ENCODE data around the gene CDH18.

Gene CDH18

DNA sequence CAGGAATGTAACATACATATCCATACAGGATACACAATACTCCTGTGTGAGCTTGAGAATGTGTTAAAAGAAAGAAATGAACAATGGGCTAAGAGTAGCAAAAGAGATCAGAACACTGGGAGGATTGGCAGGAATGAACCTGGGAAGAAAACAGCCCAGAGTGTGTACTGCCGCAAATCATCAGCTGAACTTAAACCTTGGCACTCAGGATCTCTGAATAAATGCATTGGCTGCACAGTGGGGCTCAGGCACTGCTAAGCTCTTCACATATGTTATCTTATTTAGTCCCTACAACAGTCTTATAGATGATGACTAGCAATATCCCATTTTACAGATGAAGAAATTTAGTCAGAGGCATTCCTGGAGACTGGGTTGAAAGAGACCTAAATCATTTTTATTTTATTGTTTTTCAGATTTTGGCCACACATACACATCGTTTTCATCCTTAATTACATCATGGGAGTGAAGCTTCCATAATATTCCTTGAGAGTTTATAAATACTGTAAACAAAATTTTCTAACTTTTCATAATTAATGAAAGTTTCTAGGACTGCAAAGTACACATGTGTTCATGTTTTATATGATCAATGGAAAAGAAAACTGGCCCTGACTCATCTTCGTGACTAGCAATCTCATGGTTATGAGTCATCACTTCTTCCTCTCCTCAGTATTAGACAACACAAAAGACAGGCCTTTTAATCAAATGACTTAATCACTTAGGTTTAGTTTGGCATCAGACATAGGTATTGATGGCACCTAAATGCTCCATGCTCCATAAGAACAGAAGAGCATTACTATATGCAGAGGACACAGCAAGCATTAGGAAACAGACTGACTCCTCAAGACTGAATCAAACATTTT is 59.2 kb downstream of the CDH18 start:
- DNase-seq (ENCODE audit: low spot score), result peak; percentile 87

DNA sequence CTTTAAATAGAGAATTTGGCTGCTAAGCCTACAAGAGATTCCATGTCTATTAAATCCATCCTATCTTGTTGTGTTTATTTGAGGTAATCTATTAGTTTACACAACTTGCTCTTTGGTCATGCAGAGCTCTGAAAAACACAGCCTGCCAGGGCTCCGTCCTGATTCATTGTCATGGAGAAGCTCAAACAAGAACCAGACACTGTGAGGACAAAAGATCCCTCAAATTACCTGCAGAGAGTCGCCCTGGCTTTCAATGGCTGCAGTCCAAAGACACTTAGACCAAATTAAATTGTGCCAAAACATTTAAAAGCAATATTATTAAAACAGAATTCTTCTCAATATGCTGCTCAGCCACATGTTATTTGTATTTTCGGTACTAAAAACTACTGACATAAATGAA is 60.1 kb downstream of the CDH18 start:
- no peak for DNase-seq (ENCODE audit: low spot score)

DNA sequence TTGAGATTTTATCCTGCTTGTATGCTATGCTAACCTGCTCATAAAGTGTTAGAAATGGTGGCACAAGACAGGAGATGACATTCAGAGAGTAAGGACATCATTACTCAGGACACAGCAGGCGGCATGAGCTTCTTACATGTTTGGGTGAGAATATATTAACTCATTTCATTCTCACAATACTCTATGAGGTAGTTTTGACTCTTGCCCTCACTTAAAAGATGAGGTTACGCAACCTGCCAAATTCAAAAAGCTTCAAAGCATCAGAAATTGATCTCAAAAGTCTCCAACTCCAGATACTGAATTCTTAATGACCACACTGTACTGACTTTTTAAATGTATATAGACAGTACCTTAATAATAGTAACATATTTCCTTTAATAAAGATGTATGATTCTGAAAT is 60.8 kb downstream of the CDH18 start:
- DNase-seq (ENCODE audit: low spot score), result no peak

DNA sequence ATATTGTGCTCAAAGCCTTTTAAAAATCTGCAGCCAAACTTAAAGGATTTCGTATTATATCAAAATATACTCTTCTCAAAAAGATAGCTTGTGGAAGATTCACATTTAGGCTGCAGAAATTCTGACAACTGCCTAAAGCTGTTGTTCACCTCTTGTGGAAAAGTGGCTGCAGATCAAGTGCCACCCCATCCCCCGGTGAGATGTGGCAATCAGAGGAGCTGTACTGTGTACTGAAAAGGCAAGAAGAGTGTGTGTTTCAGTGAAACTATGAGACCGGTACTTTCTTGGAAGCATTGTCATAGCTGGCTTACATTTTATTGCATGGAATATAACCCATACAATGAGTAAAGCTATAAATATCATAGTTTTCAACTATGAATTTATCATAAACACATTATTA is 64.3 kb downstream of the CDH18 start:
- no peak for DNase-seq (ENCODE audit: low spot score)

DNA sequence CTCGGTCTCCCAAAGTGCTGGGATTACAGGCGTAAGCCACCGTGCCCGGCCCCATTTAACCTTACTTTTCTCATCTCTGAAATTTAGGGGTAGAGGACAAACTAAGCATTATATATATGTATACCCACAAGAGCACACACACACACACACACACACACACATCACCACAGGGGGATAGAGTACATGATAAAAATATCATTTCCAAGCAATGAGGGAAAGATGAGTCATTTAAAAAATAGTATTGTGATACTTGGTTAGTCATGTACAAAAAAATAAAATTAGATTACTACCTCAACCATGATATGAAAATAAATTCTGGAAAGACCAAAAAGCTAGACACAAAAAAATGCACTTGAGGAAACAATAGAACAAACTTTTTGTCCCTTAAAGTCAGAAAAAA is 67.2 kb downstream of the CDH18 start:
- DNase-seq (ENCODE audit: low spot score), result peak; percentile 27

DNA sequence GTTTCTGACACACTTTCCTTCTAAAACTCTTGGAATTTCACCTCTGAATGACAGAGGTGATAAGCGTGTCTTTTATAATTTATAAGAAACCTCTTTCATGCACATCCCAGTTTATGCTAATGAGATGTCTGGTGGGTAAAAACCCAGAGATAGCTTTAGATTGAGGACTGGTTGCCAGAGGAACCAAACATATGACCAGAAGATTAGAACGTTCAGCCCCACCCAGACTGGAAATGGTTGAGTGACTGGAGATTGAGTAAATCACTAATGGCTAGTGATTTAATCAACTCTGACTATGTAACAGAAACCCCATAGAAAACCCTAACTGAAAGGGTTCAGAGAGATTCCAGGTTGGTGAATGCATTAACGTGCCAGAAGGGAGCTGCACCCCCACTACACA is 69.2 kb downstream of the CDH18 start:
- DNase-seq (ENCODE audit: low spot score), result no peak

DNA sequence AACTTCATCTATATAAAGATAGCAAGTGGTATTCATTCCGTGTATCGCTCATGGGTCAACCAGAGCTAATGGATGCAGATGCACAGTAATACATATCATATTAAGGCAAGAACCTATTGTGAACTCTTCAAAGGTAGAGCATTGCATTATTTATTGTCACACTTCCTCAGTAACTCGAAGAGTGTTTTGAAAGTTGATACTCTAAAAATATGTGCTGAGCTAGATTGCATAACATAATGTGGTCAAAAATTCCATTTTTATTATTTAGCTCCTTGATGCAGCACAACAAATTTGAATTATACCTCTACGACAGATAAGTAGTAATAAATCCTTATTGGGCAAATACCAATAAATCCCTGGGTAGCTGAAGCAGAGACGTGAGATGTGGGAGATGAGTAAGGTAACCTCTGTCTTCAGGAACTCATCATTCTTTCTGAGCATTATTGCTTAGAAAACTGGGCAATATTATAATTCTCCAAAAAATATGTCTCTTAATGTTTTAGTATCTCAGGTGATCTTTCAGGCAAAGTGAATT is 70.3 kb downstream of the CDH18 start:
- DNase-seq (ENCODE audit: low spot score), result no peak

DNA sequence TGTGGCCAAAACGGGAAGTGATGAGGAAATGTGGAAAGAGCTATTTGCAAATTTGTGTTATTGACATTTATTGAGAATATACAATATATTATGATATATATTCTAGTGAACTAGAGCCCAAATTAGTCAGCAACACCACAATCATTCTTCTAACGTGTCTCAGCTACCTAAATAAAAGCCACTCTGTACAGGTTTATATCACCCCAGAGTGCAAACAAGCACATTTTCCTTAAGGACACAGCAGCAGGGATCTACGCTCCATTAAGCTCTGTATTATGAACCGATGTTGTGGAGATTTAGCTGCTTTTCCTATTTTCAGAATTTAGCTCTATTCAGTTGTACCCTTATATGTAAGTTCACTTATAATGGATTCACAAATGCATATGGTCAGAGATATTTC is 77.9 kb downstream of the CDH18 start:
- no peak for DNase-seq (ENCODE audit: low spot score)

DNA sequence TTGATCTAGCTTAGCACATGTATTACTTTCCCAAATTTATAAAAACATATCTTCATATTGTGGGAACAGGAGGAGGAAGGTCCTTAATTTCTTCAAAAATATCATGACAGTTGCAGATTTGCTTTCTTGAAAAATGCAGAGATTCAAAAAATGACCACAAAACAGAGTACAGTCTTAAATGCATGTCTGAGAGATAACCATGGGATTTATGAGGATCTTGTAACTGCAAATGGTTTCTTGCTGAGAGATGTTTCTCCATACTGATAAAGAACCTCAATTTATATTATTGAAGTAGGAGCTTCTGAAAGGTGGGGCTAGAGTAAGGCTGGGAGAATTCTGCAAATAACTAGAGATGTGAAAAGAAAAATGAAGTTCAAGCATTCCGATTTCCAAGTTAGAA is 83.2 kb downstream of the CDH18 start:
- no peak for DNase-seq (ENCODE audit: low spot score)

DNA sequence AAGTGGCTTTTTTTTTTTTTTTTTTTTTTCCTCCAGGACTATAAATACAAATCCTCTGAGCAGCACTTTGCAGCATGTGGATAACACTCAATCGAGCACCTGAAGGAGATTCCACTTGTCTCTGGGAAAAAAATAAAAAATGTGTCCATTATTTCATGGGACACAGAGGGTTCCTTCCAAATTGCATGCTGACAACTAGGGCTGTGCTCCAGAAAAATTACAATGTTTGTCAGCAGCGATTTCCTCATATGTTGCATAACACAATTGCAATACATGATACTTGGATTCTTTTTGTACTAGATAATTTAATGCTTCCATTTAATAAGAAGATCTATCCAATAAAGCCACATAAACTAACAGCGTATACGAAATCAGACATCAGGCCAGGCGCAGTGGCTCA is 84.4 kb downstream of the CDH18 start:
- no peak for DNase-seq (ENCODE audit: low spot score)

DNA sequence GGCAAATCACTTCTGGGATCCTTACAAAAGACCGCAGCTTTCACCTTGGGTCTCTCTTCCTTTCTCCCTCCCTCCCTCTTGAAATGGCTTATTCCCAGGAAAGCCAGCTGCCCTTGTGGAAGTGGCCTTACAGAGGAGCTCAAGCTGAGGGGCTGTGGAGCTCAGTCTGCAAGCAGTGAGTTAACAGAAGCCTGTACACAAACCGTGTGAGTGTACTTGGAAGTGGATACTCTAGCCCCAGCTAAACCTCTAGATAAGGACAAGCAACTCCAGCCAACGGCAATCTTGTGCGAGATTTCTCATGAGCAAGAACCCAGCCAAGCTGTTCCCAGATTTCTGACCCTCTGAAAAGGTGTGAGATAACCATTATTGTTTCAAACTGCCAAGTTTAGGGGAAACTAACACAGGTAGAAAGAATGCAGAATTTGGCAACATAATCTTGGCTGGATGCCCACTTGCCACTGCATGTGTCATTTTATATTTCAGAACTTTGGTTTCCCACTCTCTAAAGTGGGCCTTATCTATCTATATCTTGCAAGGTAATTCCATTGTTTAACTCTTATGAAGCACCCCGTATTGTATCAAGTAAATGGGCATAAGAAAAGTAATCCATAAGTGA is 85.6 kb downstream of the CDH18 start:
- DNase-seq (ENCODE audit: low spot score), result no peak

DNA sequence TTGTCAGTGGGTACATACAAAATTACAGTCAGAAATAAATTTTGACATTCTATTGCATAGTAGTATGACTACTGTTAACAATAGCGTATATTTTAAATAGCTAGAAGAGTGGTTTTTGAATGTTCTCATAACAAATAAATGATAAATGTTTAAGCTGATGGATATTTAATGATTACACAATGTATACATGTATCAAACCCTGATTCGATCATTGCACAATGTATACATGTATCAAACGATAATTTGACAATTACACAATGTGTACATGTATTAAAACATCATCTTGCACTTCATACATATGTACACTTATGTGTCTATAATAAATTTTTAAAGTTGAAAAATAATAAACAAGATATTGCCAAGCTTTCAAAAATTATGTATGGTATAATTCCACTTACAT is 87.7 kb downstream of the CDH18 start:
- DNase-seq (ENCODE audit: low spot score), result no peak

DNA sequence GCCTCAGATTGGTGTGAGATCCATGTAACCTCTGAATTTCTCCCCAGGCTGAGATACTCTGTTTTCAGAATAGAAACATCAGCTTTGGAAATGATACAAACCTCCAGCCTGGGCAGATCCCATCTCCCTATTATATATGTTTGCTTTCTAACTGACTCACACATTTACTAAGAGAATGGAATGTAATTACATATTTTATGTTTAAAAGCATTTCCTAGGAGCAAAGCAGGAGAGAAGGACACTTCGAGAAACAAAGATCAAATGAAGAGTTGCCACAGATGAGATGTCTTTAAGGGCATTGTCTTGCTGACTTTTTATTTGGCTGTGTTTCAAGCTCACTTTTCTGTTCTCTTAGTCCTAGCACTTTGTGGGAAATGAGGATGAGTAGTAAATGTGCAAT is 96.3 kb downstream of the CDH18 start:
- no peak for DNase-seq (ENCODE audit: low spot score)

DNA sequence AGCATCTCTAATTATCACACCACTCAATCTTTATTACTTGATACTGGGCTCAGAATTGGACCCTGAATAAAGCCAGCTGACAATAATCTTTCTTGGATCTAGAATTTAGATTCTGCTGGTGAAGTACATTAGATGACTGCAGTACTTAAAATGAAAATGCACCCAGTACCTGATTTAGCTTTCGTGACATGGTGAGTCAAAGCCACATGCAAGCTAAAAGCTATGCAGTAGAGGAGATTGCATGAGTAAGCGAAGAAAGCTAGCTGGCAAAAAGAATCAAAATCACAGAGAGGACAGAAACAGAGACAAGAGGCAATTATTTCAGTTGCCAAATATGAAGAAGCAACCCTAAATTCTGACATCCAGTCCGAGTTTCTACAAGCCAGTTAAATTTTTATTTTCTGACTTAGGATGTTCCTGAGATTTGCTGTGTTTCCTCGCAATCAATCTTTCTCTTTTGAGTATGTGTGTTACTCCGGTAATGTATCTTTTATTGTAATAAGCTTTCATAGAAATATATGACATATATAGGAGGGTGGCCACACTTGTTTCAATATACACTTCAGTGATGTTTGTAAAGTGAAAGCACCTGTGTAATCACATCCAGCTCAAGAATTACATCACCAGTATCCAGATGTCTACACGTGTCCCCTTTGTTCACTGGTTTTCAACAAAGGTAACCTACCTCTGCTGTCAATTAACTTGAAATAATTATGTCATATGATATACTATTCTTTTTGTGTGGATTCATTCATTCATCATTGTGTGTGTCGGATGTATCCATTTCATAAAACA is 101.7 kb downstream of the CDH18 start:
- no peak for DNase-seq (ENCODE audit: low spot score)

DNA sequence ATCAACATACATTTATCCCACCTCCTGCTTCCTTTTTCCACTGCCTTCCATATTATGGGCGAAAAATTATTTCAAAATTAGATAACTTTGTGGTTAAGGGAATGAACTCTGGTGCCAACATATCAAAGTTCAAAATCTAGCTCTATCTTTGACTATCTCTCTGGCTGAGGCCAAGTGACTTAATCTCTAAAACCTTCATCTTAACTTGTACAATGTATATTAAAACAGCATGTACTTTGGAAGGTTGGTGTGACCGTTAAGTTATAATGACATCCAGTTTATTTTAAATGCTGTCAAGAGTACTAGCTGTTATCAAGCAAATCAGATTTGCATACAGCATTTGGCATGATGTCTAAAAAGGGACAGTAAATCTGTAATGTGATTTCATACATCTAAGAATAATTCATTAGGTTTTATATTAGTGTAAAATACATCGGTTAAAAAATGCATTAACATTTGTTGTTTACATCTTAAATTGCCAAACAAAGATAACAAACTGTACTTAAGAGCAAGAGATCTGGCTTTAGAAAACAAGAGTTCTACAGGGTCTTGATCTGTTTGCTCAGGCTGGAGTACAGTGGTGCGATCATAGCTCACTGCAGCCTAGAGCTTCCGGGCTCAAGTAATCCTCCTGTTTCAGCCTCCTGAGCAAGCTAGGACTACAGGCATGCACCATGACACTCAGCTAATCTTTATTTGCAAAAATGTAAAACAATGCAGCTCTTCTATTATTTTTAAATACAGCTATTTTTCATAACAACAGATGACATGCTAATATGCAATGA is 102.8 kb downstream of the CDH18 start:
- DNase-seq (ENCODE audit: low spot score), result no peak

DNA sequence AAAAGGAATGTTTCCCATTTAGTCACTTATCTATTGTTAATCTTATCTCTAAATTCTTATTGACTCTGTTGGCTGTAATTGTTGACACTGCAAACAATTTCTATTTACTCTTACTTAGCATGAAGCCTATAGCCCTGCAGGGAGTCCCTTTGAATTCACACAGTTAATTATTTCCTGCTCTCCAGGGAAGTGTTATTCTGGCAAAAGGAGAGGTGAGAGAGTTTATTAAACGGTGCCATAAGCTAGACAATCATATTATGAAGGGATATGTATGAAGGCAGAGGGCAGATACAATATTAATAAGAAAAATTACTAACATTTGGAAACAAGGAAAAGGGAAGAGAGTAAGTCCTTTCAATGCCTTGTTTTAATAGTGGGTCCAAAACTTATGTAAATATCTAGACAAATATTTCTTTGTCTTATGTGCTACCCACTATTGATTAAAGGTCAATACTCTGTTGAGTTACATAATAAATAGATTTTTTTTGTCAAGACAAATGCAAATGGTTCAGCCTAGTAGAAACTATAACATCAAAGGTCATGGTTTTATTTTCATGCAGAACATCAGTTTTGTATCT is 107.1 kb downstream of the CDH18 start:
- DNase-seq (ENCODE audit: low spot score), result no peak

DNA sequence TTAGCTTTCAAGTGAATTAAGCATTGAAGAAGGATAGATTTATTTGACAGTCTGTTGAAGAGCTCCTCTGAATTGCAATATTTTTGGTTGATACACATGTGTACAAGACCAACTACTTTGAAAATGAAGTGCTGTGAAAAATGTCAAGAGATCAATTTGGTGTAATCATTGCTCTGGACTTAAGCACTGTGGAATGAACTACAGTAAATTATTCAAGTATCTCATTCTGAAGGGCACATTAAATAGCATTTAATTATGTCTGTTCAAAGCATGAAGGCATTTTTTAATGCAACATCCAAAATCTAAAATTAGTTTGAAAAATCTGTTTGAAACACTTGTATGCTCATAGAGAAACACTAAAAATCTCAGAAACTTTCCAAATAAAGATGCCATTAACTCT is 107.5 kb downstream of the CDH18 start:
- no peak for DNase-seq (ENCODE audit: low spot score)

DNA sequence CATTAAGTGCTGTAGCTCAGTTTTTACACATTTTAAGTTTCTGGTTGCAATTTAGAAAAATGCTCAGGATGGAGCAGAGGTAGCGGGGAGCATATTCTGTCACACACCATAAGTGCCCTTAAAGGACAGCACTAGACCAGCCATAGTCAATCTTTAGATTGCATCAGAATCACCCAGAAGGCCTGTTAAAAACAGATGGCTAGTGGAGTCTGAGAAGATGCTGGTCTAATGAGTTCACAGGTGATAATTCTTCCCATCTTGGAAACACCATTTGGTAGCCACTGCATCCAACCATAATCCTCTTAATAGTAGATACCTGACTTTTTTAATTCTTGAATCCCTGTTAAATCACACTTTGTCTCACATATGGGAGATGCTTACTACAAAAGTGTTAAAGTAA is 113.2 kb downstream of the CDH18 start:
- DNase-seq (ENCODE audit: low spot score), result no peak

DNA sequence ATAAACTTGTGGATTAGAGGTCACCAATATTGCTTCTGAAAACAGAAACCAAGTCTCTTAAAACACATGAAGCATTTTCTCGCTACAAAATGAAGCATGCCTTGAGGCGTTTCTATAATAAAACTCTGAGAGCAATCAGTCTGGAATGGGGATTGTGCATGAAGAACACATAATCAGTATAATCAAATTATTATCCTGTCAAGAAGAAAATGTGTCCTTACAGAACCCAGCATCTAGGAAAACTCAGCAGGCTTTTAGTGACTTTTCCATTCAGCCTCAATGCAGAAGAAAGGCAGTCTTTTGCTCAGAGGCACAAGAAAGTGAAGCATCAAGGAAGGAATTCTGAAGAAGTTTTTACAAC is 121.9 kb downstream of the CDH18 start:
- no peak for DNase-seq (ENCODE audit: low spot score)

DNA sequence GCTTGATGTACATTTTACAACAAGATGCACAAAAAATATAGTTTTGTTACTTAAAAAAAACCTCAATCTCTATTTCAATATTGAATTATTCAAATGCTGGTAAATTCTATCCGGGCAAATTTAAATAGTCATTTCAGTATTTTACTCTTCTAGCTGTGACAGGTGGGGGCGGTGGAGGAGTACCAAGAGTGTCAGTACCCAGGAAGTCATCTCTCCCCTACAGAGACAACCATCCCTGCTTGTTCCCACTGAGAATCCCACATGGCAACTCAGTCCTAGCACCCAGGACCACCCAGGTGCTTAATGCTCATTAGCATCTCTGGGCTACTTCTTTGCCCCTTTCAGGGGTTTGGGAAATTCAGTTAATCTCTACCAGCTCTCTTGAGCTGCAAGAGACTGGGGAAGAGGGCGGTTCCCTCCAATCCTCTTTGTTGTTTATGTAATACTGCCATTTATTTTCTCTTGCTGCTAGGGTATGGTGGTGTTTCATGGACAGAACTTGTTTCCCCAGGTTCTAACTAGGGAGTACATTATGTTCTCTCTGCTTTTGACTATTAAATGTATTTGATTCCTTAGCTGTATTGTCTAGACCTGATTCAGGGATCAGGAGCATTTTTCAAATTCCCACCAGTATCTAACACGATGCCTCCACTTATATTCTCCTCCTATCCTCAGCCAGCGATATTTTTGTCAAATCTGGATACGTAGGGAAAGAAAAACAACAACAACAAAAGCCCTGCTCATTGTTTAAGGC is 122.5 kb downstream of the CDH18 start:
- DNase-seq (ENCODE audit: low spot score), result no peak

DNA sequence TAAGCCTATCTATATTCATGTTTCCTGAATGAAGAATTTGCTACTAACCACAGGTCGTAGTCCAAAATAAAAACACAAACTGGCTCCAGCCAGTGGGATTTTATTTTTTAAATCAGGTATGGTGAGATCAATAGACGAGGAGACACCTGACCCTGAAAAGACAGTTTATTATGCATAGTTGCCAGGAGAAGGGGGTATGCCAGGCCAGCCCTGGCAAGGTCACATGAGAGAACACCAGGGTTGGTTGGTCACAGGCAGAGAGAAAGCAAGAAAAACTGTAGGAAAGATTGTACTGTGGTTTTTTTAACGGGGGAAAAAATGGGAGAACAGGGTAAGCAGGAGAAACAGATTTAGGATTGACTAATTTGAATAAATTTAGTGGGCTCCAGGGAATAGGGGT is 125.3 kb downstream of the CDH18 start:
- no peak for DNase-seq (ENCODE audit: low spot score)

All from kidney capillary endothelial cell (primary cell).